ENCODE data around the gene KLHDC10.

Gene KLHDC10

GRCh38 chr7:130146693-130147405 is 76.5 kb downstream of the KLHDC10 start:
- TF ChIP-seq, protein P1, sequence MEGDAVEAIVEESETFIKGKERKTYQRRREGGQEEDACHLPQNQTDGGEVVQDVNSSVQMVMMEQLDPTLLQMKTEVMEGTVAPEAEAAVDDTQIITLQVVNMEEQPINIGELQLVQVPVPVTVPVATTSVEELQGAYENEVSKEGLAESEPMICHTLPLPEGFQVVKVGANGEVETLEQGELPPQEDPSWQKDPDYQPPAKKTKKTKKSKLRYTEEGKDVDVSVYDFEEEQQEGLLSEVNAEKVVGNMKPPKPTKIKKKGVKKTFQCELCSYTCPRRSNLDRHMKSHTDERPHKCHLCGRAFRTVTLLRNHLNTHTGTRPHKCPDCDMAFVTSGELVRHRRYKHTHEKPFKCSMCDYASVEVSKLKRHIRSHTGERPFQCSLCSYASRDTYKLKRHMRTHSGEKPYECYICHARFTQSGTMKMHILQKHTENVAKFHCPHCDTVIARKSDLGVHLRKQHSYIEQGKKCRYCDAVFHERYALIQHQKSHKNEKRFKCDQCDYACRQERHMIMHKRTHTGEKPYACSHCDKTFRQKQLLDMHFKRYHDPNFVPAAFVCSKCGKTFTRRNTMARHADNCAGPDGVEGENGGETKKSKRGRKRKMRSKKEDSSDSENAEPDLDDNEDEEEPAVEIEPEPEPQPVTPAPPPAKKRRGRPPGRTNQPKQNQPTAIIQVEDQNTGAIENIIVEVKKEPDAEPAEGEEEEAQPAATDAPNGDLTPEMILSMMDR (IDR thresholded peaks at IDR 0.05; ENCODE audit: low read depth, low read length, missing control alignments), result no peak
- H3K4me3 ChIP-seq (replicated peaks; ENCODE audit: low read depth, low read length), result no peak overlapping the region
- no peak for DNase-seq (ENCODE audit: extremely low read depth, low read depth)

- TF ChIP-seq, protein P1 (IDR thresholded peaks at IDR 0.05; ENCODE audit: low read depth, low read length, missing control alignments), result no peak
- H3K4me3 ChIP-seq (replicated peaks; ENCODE audit: low read depth, low read length), result no peak overlapping the region
- no peak for DNase-seq (ENCODE audit: extremely low read depth, low read depth)
These were observed 77.5 kb downstream of the KLHDC10 start for GRCh38 chr7:130147710-130148325.

DNA sequence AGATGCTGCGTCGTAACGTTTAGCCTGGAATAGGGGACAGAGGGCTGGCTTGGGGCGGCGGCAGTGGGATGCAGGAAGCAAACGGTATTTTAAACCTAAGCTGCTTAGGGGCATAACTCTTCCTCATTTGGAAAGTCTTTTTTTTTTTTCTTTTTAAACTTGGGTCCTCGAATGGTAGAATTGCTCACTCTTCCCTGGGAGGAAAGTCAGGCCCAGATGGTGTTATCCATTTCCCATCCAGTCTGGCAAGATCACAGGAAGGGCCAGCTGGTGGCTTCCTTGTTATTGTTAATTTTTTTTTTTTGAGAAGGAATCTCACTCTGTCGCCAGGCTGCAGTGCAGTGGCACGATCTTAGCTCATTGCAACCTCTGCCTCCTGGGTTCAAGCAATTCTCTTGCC is 78.2 kb downstream of the KLHDC10 start:
- H3K4me3 ChIP-seq (replicated peaks; ENCODE audit: low read depth, low read length), result no peak overlapping the region
- no peak for DNase-seq (ENCODE audit: extremely low read depth, low read depth)
- TF ChIP-seq, protein P1 (IDR thresholded peaks at IDR 0.05; ENCODE audit: low read depth, low read length, missing control alignments), result no peak

GRCh38 chr7:130149281-130150139 is 79.2 kb downstream of the KLHDC10 start:
- DNase-seq (ENCODE audit: extremely low read depth, low read depth), result no peak
- H3K4me3 ChIP-seq (replicated peaks; ENCODE audit: low read depth, low read length), result no peak overlapping the region
- TF ChIP-seq, protein P1 (IDR thresholded peaks at IDR 0.05; ENCODE audit: low read depth, low read length, missing control alignments), result no peak

DNA sequence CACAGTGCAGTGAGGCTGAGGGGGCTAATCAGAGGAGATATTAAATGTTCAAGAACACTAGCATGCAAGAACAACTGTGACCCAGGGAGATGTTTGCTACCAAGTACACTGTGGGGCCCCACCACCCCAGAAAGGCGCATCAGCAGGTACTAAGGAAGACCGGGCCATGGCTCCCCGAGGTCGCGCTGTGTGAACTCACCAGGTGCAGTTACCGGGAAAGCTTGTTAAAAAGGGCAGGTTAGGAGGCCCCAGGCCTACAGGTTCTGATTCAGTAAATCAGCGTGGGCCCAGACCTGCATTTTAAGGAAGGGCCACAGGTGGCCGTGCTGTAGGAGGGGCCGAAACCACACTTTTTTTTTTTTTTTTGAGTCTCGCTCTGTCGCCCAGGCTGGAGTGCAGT is 80.3 kb downstream of the KLHDC10 start:
- DNase-seq (ENCODE audit: extremely low read depth, low read depth), result no peak
- TF ChIP-seq, protein P1 (IDR thresholded peaks at IDR 0.05; ENCODE audit: low read depth, low read length, missing control alignments), result no peak
- H3K4me3 ChIP-seq (replicated peaks; ENCODE audit: low read depth, low read length), result no peak overlapping the region

DNA sequence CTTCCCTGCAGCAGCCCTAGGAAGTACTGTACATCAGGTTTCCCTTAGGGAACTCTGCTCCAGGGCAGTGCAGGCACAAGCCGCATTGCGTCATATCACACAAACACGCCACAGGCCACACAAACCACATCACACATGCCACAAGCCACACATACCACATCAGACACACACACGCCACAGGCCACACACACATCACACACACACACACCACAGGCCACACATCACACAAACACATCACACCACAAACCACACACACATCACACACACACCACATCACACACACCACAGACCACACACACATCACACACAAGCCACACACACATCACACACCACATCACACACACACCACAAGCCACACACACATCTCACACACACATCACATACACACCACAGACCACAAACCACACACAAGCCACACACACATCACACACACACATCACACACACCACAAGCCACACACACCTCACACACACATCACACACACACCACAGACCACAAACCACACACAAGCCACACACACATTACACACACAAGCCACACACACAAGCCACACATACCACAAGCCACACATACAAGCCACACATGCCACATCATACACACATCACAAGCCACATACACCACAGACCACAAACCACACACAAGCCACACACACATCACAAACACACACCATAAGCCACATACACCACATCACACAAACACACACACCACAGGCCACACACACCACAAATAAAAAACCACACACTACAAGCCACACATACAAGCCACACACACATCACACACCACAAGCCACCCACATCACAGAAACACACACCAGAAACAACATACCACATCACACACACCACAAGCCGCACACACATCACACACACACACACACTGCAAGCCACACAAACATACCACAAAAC is 81.5 kb downstream of the KLHDC10 start:
- TF ChIP-seq, protein P1 (IDR thresholded peaks at IDR 0.05; ENCODE audit: low read depth, low read length, missing control alignments), result no peak
- DNase-seq (ENCODE audit: extremely low read depth, low read depth), result no peak

More for the DNA sequence above, 81.5 kb downstream of the KLHDC10 start:
- H3K4me3 ChIP-seq (replicated peaks; ENCODE audit: low read depth, low read length), result no peak overlapping the region

Measured in HFF-Myc (cell line).